SU-DHL-6 (cell line): ENCODE results near the gene BCAS3.

Experiments
- H2AFZ ChIP-seq: fragments of 200-600 bp; sonication (generic); 2 replicates; pipeline ENCODE4 v1.6.1; 2014; ENCODE audit warnings: low read depth, mild to moderate bottlenecking, moderate library complexity, mixed read lengths, antibody characterized with exemption, low read length; ENCODE audit not compliant: severe bottlenecking
- H3F3A ChIP-seq: fragments of 200-600 bp; shearing (Covaris generic); 2 replicates; pipeline ENCODE4 v1.6.0; 2016; ENCODE audit warnings: antibody characterized with exemption, mild to moderate bottlenecking; ENCODE audit not compliant: insufficient read depth
- H3K27ac ChIP-seq: fragments of 200-600 bp; sonication (generic); 2 replicates; pipeline ENCODE4 v1.5.1; 2016; ENCODE audit warnings: low read depth, mild to moderate bottlenecking, low read length, moderate library complexity, mixed read lengths
- H3K27me3 ChIP-seq: fragments of 200-600 bp; sonication (generic), shearing (Covaris generic); 2 replicates; pipeline ENCODE4 v1.6.0; 2014; ENCODE audit warnings: mild to moderate bottlenecking, low read length
- H3K36me3 ChIP-seq: fragments of 200-600 bp; sonication (generic); 2 replicates; pipeline ENCODE4 v1.6.1; 2014; ENCODE audit warnings: mild to moderate bottlenecking, low read length, mixed read lengths
- H3K4me2 ChIP-seq: fragments of 300-600, 200-600 bp; shearing (Covaris generic), sonication (generic); 2 replicates; pipeline ENCODE4 v1.6.0; 2014; ENCODE audit warnings: low read length, low read depth, mild to moderate bottlenecking; ENCODE audit not compliant: poor library complexity, severe bottlenecking
- H3K4me3 ChIP-seq: fragments of 200-600 bp; sonication (generic); 2 replicates; pipeline ENCODE4 v1.5.1; 2014; ENCODE audit warnings: antibody characterized with exemption, low read length, mild to moderate bottlenecking, mixed read lengths; ENCODE audit not compliant: insufficient read depth, poor library complexity, severe bottlenecking
- H3K79me2 ChIP-seq: fragments of 200-600 bp; sonication (generic); 2 replicates; pipeline ENCODE4 v1.6.1; 2014; ENCODE audit warnings: mild to moderate bottlenecking, low read length, moderate library complexity; ENCODE audit not compliant: insufficient read depth
- H3K9ac ChIP-seq: fragments of 200-600 bp; sonication (generic); 2 replicates; pipeline ENCODE4 v1.7.0; 2014; ENCODE audit warnings: mild to moderate bottlenecking, low read length
- H3K9me2 ChIP-seq: fragments of 200-600 bp; sonication (generic); replicated peaks from 2 replicates; pipeline ENCODE4 v1.6.1; 2014; ENCODE audit warnings: low read length; ENCODE audit not compliant: insufficient read depth
- H3K9me3 ChIP-seq: fragments of 200-600 bp; sonication (generic); 2 replicates; pipeline ENCODE4 v1.6.1; 2014; ENCODE audit warnings: low read length, mixed read lengths; ENCODE audit not compliant: insufficient read depth
- H4K20me1 ChIP-seq: fragments of 200-600 bp; sonication (generic); 2 replicates; pipeline ENCODE4 v1.6.1; 2014; ENCODE audit warnings: low read depth, mild to moderate bottlenecking, antibody characterized with exemption, low read length, moderate library complexity, mixed read lengths
- EZH2phosphoT487 ChIP-seq: fragments of 200-600 bp; sonication (generic), shearing (Covaris generic); conservative IDR thresholded peaks from 2 replicates; pipeline ENCODE4 v1.6.1; 2018; ENCODE audit warnings: mild to moderate bottlenecking, antibody characterized with exemption, low read length, moderate library complexity, mixed read lengths
- TF ChIP-seq, protein P1 (sequence below): fragments of 200-600 bp; sonication (generic); IDR thresholded peaks from one replicate; pipeline ENCODE4 v1.5.1; 2017; ENCODE audit warnings: antibody characterized with exemption, mild to moderate bottlenecking, low read length, moderate library complexity; ENCODE audit not compliant: insufficient read depth, poor library complexity, severe bottlenecking

BCAS3 gene

DNA sequence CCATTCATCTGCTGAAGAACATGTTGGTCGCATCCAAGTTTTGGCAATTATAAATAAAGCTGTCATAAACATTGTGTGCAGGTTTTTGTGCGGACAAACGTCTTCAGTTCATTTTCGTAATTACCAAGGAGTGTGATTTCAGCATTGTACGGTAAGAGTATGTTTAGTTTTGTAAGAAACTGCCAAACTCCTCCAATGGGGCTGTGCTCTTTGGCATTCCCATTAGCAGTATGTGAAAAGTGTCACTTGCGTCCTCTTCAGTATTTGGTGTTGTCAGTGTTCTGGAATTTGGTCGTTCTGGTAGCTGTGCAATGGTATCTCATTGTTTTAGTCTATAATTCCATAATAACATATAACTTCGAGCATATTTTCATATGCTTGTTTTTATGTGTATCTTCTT, 120.9 kb downstream of the BCAS3 start:
- Histone ChIP-seq H3K9me3 (no peaks in the 10 kb centered on the region), H4K20me1 (no peaks in the 10 kb centered on the region), H3K4me3 (no peak overlapping the region), H3F3A (no peaks in the 10 kb centered on the region), H3K27ac (no peak overlapping the region), H3K9ac (no peak overlapping the region), H3K79me2 (no peaks in the 10 kb centered on the region), H2AFZ (no peak overlapping the region), H3K9me2 (no peaks in the 10 kb centered on the region), H3K4me2 (no peak overlapping the region), H3K27me3 (no peaks in the 10 kb centered on the region), H3K36me3 (no peaks in the 10 kb centered on the region)
- TF ChIP-seq, protein P1, sequence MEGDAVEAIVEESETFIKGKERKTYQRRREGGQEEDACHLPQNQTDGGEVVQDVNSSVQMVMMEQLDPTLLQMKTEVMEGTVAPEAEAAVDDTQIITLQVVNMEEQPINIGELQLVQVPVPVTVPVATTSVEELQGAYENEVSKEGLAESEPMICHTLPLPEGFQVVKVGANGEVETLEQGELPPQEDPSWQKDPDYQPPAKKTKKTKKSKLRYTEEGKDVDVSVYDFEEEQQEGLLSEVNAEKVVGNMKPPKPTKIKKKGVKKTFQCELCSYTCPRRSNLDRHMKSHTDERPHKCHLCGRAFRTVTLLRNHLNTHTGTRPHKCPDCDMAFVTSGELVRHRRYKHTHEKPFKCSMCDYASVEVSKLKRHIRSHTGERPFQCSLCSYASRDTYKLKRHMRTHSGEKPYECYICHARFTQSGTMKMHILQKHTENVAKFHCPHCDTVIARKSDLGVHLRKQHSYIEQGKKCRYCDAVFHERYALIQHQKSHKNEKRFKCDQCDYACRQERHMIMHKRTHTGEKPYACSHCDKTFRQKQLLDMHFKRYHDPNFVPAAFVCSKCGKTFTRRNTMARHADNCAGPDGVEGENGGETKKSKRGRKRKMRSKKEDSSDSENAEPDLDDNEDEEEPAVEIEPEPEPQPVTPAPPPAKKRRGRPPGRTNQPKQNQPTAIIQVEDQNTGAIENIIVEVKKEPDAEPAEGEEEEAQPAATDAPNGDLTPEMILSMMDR, result no peak
- TF ChIP-seq EZH2phosphoT487, result no peak

DNA sequence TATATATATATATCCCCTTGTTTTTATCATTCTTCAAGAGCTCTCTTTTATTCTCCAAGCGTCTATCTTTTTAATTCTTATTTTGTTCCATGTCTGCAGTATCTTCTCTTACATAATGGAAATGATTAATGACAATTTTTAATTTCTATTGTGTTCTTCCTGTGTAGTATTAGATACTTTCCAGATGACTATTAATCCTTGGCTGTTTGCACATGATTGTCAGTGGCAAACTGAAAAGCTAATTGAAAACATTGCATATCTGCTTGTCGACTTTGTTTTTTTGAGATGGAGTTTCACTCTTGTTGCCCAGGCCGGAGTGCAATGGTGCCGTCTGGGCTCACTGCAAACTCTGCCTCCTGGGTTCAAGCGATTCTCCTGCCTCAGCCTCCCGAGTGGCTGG, 124.7 kb downstream of the BCAS3 start:
- H3K79me2 ChIP-seq, result no peaks in the 10 kb centered on the region
- H4K20me1 ChIP-seq, result no peaks in the 10 kb centered on the region
- TF ChIP-seq EZH2phosphoT487, result no peak
- TF ChIP-seq, protein P1, result no peak
- no peak overlapping the region for H3K27ac ChIP-seq
- H3K4me2 ChIP-seq, result no peak overlapping the region
- no peaks in the 10 kb centered on the region for H3K9me2 ChIP-seq
- no peak overlapping the region for H2AFZ ChIP-seq
- H3K9me3 ChIP-seq, result no peaks in the 10 kb centered on the region
- H3K4me3 ChIP-seq, result no peak overlapping the region
- no peaks in the 10 kb centered on the region for H3K27me3 ChIP-seq
- no peaks in the 10 kb centered on the region for H3K36me3 ChIP-seq
- no peak overlapping the region for H3K9ac ChIP-seq
- H3F3A ChIP-seq, result no peaks in the 10 kb centered on the region

DNA sequence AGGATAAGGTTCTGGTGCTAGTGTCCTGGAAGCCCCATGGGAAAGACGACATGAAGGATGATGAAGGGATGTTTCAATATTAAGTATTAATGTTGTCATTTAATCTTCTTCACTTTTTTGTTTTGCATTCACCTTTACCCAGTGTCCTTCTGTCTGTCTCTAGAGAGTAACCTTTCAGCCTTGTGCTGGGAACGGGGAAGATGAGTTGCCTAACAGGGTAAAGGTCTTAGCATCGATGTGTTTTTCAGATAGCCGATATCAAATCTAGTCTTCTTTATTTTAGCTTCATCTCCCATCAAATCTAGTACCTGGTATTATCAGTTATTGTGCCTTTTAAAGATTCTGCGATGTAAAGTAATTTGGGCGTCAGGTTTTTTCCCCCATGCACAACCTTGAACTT, 125.4 kb downstream of the BCAS3 start:
- Histone ChIP-seq H3K9ac (no peak overlapping the region), H3K9me3 (no peaks in the 10 kb centered on the region), H3K9me2 (no peaks in the 10 kb centered on the region), H3K4me2 (no peak overlapping the region), H2AFZ (no peak overlapping the region), H4K20me1 (no peaks in the 10 kb centered on the region), H3K4me3 (no peak overlapping the region), H3K27me3 (no peaks in the 10 kb centered on the region), H3K36me3 (no peaks in the 10 kb centered on the region), H3K27ac (no peak overlapping the region), H3F3A (no peaks in the 10 kb centered on the region), H3K79me2 (no peaks in the 10 kb centered on the region)
- TF ChIP-seq, protein P1, result no peak
- TF ChIP-seq EZH2phosphoT487, result no peak
